IMR-90 (cell line): ENCODE results near the gene UGT8. TPM values are rescaled to one million over a fixed set of nuclear protein-coding genes. Genes with fewer than 3 reads are reported as not detected.

Experiments
- ATAC-seq: fragments of 200-7000 bp; cut with Tn5 transposase; 2 replicates; pipeline ENCODE4 v1.9.1; 2020; ENCODE audit warnings: low read depth, mild to moderate bottlenecking, moderate library complexity
- BruUV-seq: library from RNA; stranded (reverse); fragments of 400-500 nt; replicated peaks from 2 replicates; lab custom pipeline; 2021; lab: Mats Ljungman, UMichigan
- CTCF ChIA-PET: fragments of 300-600 bp; formaldehyde crosslinking; extraction: SDS; loops from one replicate; lab custom pipeline; 2021; ENCODE audit warnings: antibody characterized with exemption; lab: Yijun Ruan, JAX
- POLR2A ChIA-PET: fragments of 300-600 bp; sonication (Branson Sonifier 250); formaldehyde crosslinking; loops from one replicate; lab custom pipeline; 2022; ENCODE audit warnings: antibody characterized with exemption; ENCODE audit not compliant: unreplicated experiment; lab: Charles Lee
- DNase-seq: peaks from one replicate; pipeline ENCODE4 v3.0.0; 2013
- H2AFZ ChIP-seq: replicated peaks from 2 replicates; pipeline ENCODE3; 2013; ENCODE audit warnings: low read length, mild to moderate bottlenecking; ENCODE audit not compliant: poor library complexity
- H2AK5ac ChIP-seq: 2 replicates; pipeline ENCODE4 v1.6.1; 2013; ENCODE audit warnings: low read depth, low read length, inconsistent platforms
- H2AK9ac ChIP-seq: replicated peaks from 2 replicates; pipeline ENCODE3; 2013; ENCODE audit warnings: mild to moderate bottlenecking, low read depth, low read length, moderate library complexity; ENCODE audit not compliant: poor library complexity
- H2BK120ac ChIP-seq: 2 replicates; pipeline ENCODE4 v1.6.1; 2013; ENCODE audit warnings: low read depth, low read length, inconsistent platforms
- H2BK15ac ChIP-seq: 3 replicates; pipeline ENCODE4 v1.6.1; 2013; ENCODE audit warnings: low read depth, low read length, inconsistent platforms
- H2BK20ac ChIP-seq: 2 replicates; pipeline ENCODE4 v1.6.1; 2013; ENCODE audit warnings: low read depth, mild to moderate bottlenecking, inconsistent platforms, low read length, moderate library complexity
- H2BK5ac ChIP-seq: 2 replicates; pipeline ENCODE4 v1.6.1; 2013; ENCODE audit warnings: mild to moderate bottlenecking, low read depth, low read length, inconsistent platforms; ENCODE audit not compliant: poor library complexity, severe bottlenecking
- H3K14ac ChIP-seq: replicated peaks from 2 replicates; pipeline ENCODE4 v1.6.1; 2013; ENCODE audit warnings: low read depth, low read length, inconsistent platforms
- H3K18ac ChIP-seq: 2 replicates; pipeline ENCODE4 v1.6.1; 2013; ENCODE audit warnings: low read depth, low read length, control low read depth
- H3K23ac ChIP-seq: 2 replicates; pipeline ENCODE4 v1.6.1; 2013; ENCODE audit warnings: low read depth, low read length, inconsistent platforms
- H3K27ac ChIP-seq: 2 replicates; pipeline ENCODE4 v1.5.1; 2013; ENCODE audit warnings: mild to moderate bottlenecking, control low read depth, low read length; ENCODE audit not compliant: insufficient read depth
- H3K27me3 ChIP-seq: 2 replicates; pipeline ENCODE4 v1.6.1; 2013; ENCODE audit warnings: low read length; ENCODE audit not compliant: control insufficient read depth, insufficient read depth
- H3K36me3 ChIP-seq: 2 replicates; pipeline ENCODE4 v1.6.1; 2013; ENCODE audit warnings: low read length, mixed read lengths; ENCODE audit not compliant: control insufficient read depth, insufficient read depth
- H3K4ac ChIP-seq: 2 replicates; pipeline ENCODE4 v1.6.1; 2013; ENCODE audit warnings: low read depth, low read length, inconsistent platforms
- H3K4me1 ChIP-seq: 2 replicates; pipeline ENCODE4 v1.6.1; 2013; ENCODE audit warnings: low read length, mixed read lengths; ENCODE audit not compliant: control insufficient read depth, insufficient read depth
- H3K4me2 ChIP-seq: 2 replicates; pipeline ENCODE4 v1.6.1; 2013; ENCODE audit warnings: low read depth, mild to moderate bottlenecking, control low read depth, low read length, moderate library complexity
- H3K4me3 ChIP-seq: 2 replicates; pipeline ENCODE4 v1.5.1; 2013; ENCODE audit warnings: low read depth, mild to moderate bottlenecking, control low read depth, low read length, moderate library complexity; ENCODE audit not compliant: insufficient read depth
- H3K56ac ChIP-seq: 2 replicates; pipeline ENCODE4 v1.6.1; 2013; ENCODE audit warnings: low read length, inconsistent platforms; ENCODE audit not compliant: insufficient read depth; ENCODE audit errors: extremely low read depth
- H3K79me1 ChIP-seq, 2 experiments: 2 replicates each; pipeline ENCODE4 v1.6.1; 2013; ENCODE audit warnings: low read length in 2 of 2, inconsistent platforms in 1 of 2, low read depth in 1 of 2
- H3K9ac ChIP-seq: 2 replicates; pipeline ENCODE4 v1.6.1; 2013; ENCODE audit warnings: low read depth, low read length, control low read depth
- H3K9me1 ChIP-seq: 2 replicates; pipeline ENCODE4 v1.6.1; 2013; ENCODE audit warnings: low read length, inconsistent platforms; ENCODE audit not compliant: insufficient read depth
- H3K9me3 ChIP-seq: 2 replicates; pipeline ENCODE4 v1.6.1; 2013; ENCODE audit warnings: low read length; ENCODE audit not compliant: control insufficient read depth, insufficient read depth
- H4K20me1 ChIP-seq: 2 replicates; pipeline ENCODE4 v1.6.1; 2013; ENCODE audit warnings: low read length, inconsistent platforms; ENCODE audit not compliant: insufficient read depth
- H4K5ac ChIP-seq: 2 replicates; pipeline ENCODE4 v1.6.1; 2013; ENCODE audit warnings: mild to moderate bottlenecking, low read depth, low read length, control low read depth
- H4K8ac ChIP-seq, 2 experiments: 2 replicates each; pipeline ENCODE4 v1.6.1; 2013; ENCODE audit warnings: low read depth in 2 of 2, low read length in 2 of 2, control low read depth in 1 of 2, inconsistent platforms in 1 of 2
- H4K91ac ChIP-seq: 2 replicates; pipeline ENCODE4 v1.6.1; 2013; ENCODE audit warnings: low read depth, low read length, inconsistent platforms; ENCODE audit not compliant: insufficient read depth
- CEBPB ChIP-seq: IDR thresholded peaks from 2 replicates; pipeline ENCODE4 v1.6.1; 2012; ENCODE audit warnings: low read depth, low read length, improper control_type of control experiment
- POLR2A ChIP-seq: IDR thresholded peaks from 2 replicates; pipeline ENCODE4 v1.6.1; 2012; ENCODE audit warnings: mild to moderate bottlenecking, low read depth, low read length
- RFX5 ChIP-seq: IDR thresholded peaks from 2 replicates; pipeline ENCODE4 v1.8.0; 2012; ENCODE audit warnings: low read depth, mild to moderate bottlenecking, low read length, moderate library complexity
- WGBS, 2 experiments: methylation state at CpG; one replicate each; pipeline versions ENCODE4 v1.1.5 to v1.1.7; 2013; ENCODE audit warnings: missing lambda C conversion rate in 2 of 2; ENCODE audit not compliant: insufficient read length in 1 of 2; ENCODE audit errors: extremely low coverage in 2 of 2; 5-methylcytosine and 5-hydroxymethylcytosine counted together
- dilution Hi-C: fragments of 300-500 bp; cut with HindIII; formaldehyde crosslinking; loops from one replicate; pipeline ENCODE4 v1.14.3; 2018; ENCODE audit warnings: low sequenced_read_pairs; ENCODE audit not compliant: unreplicated experiment
- in situ Hi-C: fragments of 300-500 bp; cut with MboI; formaldehyde crosslinking; loops from 3 replicates; pipeline ENCODE4 v1.14.3; 2019; ENCODE audit warnings: low sequenced_read_pairs, inconsistent platforms, mixed read lengths
- intact Hi-C: fragments of 100-400 bp; cut with micrococcal nuclease; formaldehyde crosslinking; loops from 2 replicates; pipeline ENCODE4 v1.10.0; 2022
- polyA plus RNA-seq, 3 experiments: library from polyadenylated mRNA; depleted of rRNA; stranded (reverse); fragments of >200 nt; gene quantifications; 2 replicates each; pipeline ENCODE4 v1.2.3, GENCODE V29; 2012; ENCODE audit warnings: low replicate concordance in 1 of 3
- total RNA-seq: library from RNA; depleted of rRNA; stranded (reverse); fragments of >200 nt; gene quantifications from 2 replicates; pipeline ENCODE4 v1.2.3, GENCODE V29; 2012
- TF ChIP-seq, protein P1 (sequence below): fragments of 150-350 bp; IDR thresholded peaks from 2 replicates; pipeline ENCODE4 v1.6.1; 2016; ENCODE audit warnings: low read depth, mild to moderate bottlenecking, low read length, moderate library complexity, borderline replicate concordance

Gene UGT8
- total and polyA plus RNA-seq, 2 of the 4 experiments (the other 2 are of a cell fraction), result not detected

DNA sequence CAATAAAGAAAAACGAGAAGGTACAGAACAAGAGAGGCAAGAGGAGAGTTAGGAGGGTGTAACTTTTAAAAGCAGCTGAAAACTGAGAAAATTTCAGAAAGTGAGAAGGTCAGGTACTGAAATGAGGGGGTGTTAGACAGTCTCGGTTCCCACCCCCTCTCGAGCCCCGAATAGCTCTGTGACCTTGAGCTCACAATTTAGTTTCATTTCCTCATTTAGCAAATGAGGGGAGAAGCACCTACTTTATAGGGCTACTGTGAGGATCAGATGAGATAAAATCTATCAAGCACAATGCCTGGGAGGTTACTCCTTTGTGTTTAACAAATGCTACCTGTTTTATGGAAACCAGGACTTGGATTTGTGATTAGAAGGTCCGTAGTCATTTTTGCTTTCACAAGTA lies 4.9 kb downstream of the UGT8 start:
- no CpG with 5 or more reads among the region's 5 CpGs for WGBS, 2 experiments
- Histone ChIP-seq H3K9me3 (no peaks in the 10 kb centered on the region), H4K5ac (no peak overlapping the region), H3K4me2 (no peak overlapping the region), H3K9ac (no peak overlapping the region), H2AK9ac (no peak overlapping the region), H3K4me3 (no peak overlapping the region), H3K27ac (no peak overlapping the region), H3K36me3 (no peaks in the 10 kb centered on the region), H3K27me3 (peaks cover 14% of the 10 kb centered on the region; the same call in 1 of the 2 replicates), H3K56ac (no peak overlapping the region), H3K23ac (no peak overlapping the region), H3K4ac (no peak overlapping the region), H4K91ac (no peak overlapping the region), H3K18ac (no peak overlapping the region), H2BK5ac (no peak overlapping the region), H3K14ac (no peak overlapping the region), H2BK15ac (no peak overlapping the region), H2AFZ (no peak overlapping the region), H4K8ac (no peak overlapping the region), H2BK120ac (no peak overlapping the region), H4K20me1 (no peaks in the 10 kb centered on the region), H2BK20ac (no peak overlapping the region), H3K4me1 (no peaks in the 10 kb centered on the region; the same call in 1 of the 2 replicates), H2AK5ac (no peak overlapping the region), H3K79me1 (no peaks in the 10 kb centered on the region), H3K9me1 (no peaks in the 10 kb centered on the region)
- ChIA-PET CTCF (no interaction called here), POLR2A (no interaction called here)
- dilution Hi-C loops, result no loop called here
- TF ChIP-seq RFX5 (no peak), POLR2A (no peak), CEBPB (no peak)
- TF ChIP-seq, protein P1, sequence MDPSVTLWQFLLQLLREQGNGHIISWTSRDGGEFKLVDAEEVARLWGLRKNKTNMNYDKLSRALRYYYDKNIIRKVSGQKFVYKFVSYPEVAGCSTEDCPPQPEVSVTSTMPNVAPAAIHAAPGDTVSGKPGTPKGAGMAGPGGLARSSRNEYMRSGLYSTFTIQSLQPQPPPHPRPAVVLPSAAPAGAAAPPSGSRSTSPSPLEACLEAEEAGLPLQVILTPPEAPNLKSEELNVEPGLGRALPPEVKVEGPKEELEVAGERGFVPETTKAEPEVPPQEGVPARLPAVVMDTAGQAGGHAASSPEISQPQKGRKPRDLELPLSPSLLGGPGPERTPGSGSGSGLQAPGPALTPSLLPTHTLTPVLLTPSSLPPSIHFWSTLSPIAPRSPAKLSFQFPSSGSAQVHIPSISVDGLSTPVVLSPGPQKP, result no peak
- intact Hi-C loops, result no loop called here
- no peak for ATAC-seq
- BruUV-seq, result no TSS peak
- DNase-seq, result no peak
- in situ Hi-C loops, result no loop called here
